ENCODE data around the gene CCP110. TPM values are rescaled to one million over a fixed set of nuclear protein-coding genes. Genes with fewer than 3 reads are reported as not detected.
A peak's percentile ranks its signal among the peaks of the same experiment; 100 is the strongest.

CCP110 gene
- total and polyA plus RNA-seq, 2 of the 13 experiments (the other 11 are each of a cell fraction or from before 2014, with no cell fraction given) = 10.0 to 11.1 TPM

- TF ChIP-seq ZNF609 (CRISPR knock-in tag; IDR thresholded peaks at IDR 0.05; ENCODE audit: borderline replicate concordance) (peak; percentile 33; the same call in 1 of the 2 replicates), ZHX2 (IDR thresholded peaks at IDR 0.05; ENCODE audit: low read depth) (peak; percentile 86), ZHX2 (CRISPR knock-in tag; IDR thresholded peaks at IDR 0.05; ENCODE audit: borderline replicate concordance) (no peak; the same call in 1 of the 2 replicates), AHR (CRISPR knock-in tag; IDR thresholded peaks at IDR 0.05) (peak; percentile 93; the same call in 1 of the 2 replicates), MAFF (IDR thresholded peaks at IDR 0.05; ENCODE audit: low read depth, low read length) (no peak), KLF6 (CRISPR knock-in tag; IDR thresholded peaks at IDR 0.05) (peak; percentile 84; the same call in 1 of the 2 replicates), U2AF1 (optimal IDR thresholded peaks at IDR 0.05; ENCODE audit: low read depth, low read length) (peak; percentile 10), SETDB1 (CRISPR knock-in tag; IDR thresholded peaks at IDR 0.05; ENCODE audit: borderline replicate concordance) (no peak), PRDM15 (CRISPR knock-in tag; IDR thresholded peaks at IDR 0.05) (peak; percentile 76; the same call in 1 of the 2 replicates), SKI (IDR thresholded peaks at IDR 0.05; ENCODE audit: partially characterized antibody) (peak; percentile 61), ERF (CRISPR knock-in tag; IDR thresholded peaks at IDR 0.05) (peak; percentile 93), SP1 (IDR thresholded peaks at IDR 0.05) (no peak), SP1 (CRISPR knock-in tag; IDR thresholded peaks at IDR 0.05) (peak; percentile 81), MYNN (CRISPR knock-in tag; IDR thresholded peaks at IDR 0.05; ENCODE audit: low read depth) (peak; percentile 52; the same call in 1 of the 2 replicates)
These were observed 2.0 kb upstream of the CCP110 start, which contains the start of gene GDE1 (continued) for GRCh38 chr16:19521471-19522396.
